ENCODE data around the gene PFKFB4.

GRCh38 chr3:48474619-48475018 is 82.0 kb downstream of the PFKFB4 start:
- no peak for TF ChIP-seq MAZ (CRISPR knock-in tag; conservative IDR thresholded peaks at IDR 0.05 in 1 of 2, IDR thresholded peaks at IDR 0.05 in 1 of 2)
- TF ChIP-seq BACH1 (tag; IDR thresholded peaks at IDR 0.05), result no peak
- TF ChIP-seq POLR2A (conservative IDR thresholded peaks at IDR 0.05), result no peak
- TF ChIP-seq SRSF1 (IDR thresholded peaks at IDR 0.05; ENCODE audit: low read depth, low read length), result no peak
- TF ChIP-seq, protein P1, sequence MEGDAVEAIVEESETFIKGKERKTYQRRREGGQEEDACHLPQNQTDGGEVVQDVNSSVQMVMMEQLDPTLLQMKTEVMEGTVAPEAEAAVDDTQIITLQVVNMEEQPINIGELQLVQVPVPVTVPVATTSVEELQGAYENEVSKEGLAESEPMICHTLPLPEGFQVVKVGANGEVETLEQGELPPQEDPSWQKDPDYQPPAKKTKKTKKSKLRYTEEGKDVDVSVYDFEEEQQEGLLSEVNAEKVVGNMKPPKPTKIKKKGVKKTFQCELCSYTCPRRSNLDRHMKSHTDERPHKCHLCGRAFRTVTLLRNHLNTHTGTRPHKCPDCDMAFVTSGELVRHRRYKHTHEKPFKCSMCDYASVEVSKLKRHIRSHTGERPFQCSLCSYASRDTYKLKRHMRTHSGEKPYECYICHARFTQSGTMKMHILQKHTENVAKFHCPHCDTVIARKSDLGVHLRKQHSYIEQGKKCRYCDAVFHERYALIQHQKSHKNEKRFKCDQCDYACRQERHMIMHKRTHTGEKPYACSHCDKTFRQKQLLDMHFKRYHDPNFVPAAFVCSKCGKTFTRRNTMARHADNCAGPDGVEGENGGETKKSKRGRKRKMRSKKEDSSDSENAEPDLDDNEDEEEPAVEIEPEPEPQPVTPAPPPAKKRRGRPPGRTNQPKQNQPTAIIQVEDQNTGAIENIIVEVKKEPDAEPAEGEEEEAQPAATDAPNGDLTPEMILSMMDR (IDR thresholded peaks at IDR 0.05 in 2 of 3, conservative IDR thresholded peaks at IDR 0.05 in 1 of 3; ENCODE audit: insufficient read depth in 2 of 3, low read depth in 1 of 3, low read length in 3 of 3), result no peak
- TF ChIP-seq SIN3A (IDR thresholded peaks at IDR 0.05; ENCODE audit: borderline replicate concordance in 2 of 2, control insufficient read depth in 1 of 2, low read depth in 2 of 2, low read length in 2 of 2), result no peak
- no peak for TF ChIP-seq NBN (IDR thresholded peaks at IDR 0.05; ENCODE audit: low read depth)
- TF ChIP-seq ARID4B (CRISPR knock-in tag; IDR thresholded peaks at IDR 0.05), result no peak
- TF ChIP-seq, protein P2, sequence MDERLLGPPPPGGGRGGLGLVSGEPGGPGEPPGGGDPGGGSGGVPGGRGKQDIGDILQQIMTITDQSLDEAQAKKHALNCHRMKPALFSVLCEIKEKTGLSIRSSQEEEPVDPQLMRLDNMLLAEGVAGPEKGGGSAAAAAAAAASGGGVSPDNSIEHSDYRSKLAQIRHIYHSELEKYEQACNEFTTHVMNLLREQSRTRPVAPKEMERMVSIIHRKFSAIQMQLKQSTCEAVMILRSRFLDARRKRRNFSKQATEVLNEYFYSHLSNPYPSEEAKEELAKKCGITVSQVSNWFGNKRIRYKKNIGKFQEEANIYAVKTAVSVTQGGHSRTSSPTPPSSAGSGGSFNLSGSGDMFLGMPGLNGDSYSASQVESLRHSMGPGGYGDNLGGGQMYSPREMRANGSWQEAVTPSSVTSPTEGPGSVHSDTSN (CRISPR knock-in tag; IDR thresholded peaks at IDR 0.05; ENCODE audit: low read depth), result no peak
- TF ChIP-seq, protein P2 (tag; conservative IDR thresholded peaks at IDR 0.05; ENCODE audit: low read depth), result no peak
- no peak for TF ChIP-seq CREB1 (IDR thresholded peaks at IDR 0.05)
- TF ChIP-seq CREB1 (CRISPR knock-in tag; IDR thresholded peaks at IDR 0.05), result no peak

All from K562 (cell line).